NB4 (cell line): ENCODE measurements around the gene GGTA1.

Source experiments
- POLR2A ChIP-seq: IDR thresholded peaks from 2 replicates; pipeline ENCODE4 v1.6.1; 2011; ENCODE audit warnings: mild to moderate bottlenecking; ENCODE audit not compliant: insufficient read length; ENCODE audit errors: extremely low read depth
- TF ChIP-seq, protein P1 (sequence below): IDR thresholded peaks from one replicate; pipeline ENCODE4 v1.5.1; 2012; ENCODE audit warnings: low read depth, low read length
- TF ChIP-seq, protein P2 (sequence below): IDR thresholded peaks from 2 replicates; pipeline ENCODE4 v1.6.1; 2011; ENCODE audit warnings: low read depth, low read length

DNA sequence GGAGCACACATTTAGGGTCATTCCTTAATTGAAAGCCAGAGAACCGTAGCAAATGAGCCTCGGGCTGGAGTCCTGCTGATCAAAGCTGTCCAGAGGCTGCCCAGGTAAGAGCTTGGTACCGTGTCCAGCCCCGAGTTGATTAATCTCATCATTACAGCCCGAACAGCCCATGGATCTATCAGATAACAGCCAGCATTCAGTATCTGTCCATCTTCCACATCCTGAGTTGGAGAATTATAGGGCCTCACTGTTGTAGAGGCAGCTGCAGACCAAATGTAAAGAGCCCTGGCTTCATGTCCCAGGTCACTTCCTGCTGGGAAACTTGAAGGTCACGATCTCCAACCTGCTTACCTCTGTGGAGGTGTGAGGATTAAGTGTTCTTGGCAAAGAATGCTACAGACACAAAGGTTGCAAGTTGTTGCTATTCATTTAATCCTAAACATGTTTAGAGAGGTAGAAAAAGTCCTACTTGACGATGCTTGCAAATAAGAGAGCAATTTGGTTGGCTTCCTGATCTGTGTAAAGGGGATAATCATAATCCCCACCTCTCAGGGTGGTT lies 16.1 kb downstream of the GGTA1 start:
- TF ChIP-seq, protein P1, sequence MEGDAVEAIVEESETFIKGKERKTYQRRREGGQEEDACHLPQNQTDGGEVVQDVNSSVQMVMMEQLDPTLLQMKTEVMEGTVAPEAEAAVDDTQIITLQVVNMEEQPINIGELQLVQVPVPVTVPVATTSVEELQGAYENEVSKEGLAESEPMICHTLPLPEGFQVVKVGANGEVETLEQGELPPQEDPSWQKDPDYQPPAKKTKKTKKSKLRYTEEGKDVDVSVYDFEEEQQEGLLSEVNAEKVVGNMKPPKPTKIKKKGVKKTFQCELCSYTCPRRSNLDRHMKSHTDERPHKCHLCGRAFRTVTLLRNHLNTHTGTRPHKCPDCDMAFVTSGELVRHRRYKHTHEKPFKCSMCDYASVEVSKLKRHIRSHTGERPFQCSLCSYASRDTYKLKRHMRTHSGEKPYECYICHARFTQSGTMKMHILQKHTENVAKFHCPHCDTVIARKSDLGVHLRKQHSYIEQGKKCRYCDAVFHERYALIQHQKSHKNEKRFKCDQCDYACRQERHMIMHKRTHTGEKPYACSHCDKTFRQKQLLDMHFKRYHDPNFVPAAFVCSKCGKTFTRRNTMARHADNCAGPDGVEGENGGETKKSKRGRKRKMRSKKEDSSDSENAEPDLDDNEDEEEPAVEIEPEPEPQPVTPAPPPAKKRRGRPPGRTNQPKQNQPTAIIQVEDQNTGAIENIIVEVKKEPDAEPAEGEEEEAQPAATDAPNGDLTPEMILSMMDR: no peak
- no peak for TF ChIP-seq POLR2A
- TF ChIP-seq, protein P2, sequence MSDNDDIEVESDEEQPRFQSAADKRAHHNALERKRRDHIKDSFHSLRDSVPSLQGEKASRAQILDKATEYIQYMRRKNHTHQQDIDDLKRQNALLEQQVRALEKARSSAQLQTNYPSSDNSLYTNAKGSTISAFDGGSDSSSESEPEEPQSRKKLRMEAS: no peak
